T-helper 2 cell treated with Interferon-gamma antibody and Interleukin-4, amounts not matched to agents 100 ng/mL and 5 ng/mL, for 36 hours (primary cell): ENCODE measurements around the gene RIF1. TPM values are rescaled to one million over a fixed set of nuclear protein-coding genes. Genes with fewer than 3 reads are reported as not detected.

Experiments
- intact Hi-C: fragments of 100-400 bp; cut with micrococcal nuclease; formaldehyde crosslinking; loops from one replicate; pipeline ENCODE4 v1.15.1; 2023
- total RNA-seq: library from RNA; stranded (reverse); gene quantifications from 2 replicates; pipeline ENCODE4 v1.2.3, GENCODE V29; 2022

RIF1 gene, protein sequence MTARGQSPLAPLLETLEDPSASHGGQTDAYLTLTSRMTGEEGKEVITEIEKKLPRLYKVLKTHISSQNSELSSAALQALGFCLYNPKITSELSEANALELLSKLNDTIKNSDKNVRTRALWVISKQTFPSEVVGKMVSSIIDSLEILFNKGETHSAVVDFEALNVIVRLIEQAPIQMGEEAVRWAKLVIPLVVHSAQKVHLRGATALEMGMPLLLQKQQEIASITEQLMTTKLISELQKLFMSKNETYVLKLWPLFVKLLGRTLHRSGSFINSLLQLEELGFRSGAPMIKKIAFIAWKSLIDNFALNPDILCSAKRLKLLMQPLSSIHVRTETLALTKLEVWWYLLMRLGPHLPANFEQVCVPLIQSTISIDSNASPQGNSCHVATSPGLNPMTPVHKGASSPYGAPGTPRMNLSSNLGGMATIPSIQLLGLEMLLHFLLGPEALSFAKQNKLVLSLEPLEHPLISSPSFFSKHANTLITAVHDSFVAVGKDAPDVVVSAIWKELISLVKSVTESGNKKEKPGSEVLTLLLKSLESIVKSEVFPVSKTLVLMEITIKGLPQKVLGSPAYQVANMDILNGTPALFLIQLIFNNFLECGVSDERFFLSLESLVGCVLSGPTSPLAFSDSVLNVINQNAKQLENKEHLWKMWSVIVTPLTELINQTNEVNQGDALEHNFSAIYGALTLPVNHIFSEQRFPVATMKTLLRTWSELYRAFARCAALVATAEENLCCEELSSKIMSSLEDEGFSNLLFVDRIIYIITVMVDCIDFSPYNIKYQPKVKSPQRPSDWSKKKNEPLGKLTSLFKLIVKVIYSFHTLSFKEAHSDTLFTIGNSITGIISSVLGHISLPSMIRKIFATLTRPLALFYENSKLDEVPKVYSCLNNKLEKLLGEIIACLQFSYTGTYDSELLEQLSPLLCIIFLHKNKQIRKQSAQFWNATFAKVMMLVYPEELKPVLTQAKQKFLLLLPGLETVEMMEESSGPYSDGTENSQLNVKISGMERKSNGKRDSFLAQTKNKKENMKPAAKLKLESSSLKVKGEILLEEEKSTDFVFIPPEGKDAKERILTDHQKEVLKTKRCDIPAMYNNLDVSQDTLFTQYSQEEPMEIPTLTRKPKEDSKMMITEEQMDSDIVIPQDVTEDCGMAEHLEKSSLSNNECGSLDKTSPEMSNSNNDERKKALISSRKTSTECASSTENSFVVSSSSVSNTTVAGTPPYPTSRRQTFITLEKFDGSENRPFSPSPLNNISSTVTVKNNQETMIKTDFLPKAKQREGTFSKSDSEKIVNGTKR (N-terminal part only)
- total RNA-seq = 56.6 and 63.9 TPM in 2 replicates

DNA sequence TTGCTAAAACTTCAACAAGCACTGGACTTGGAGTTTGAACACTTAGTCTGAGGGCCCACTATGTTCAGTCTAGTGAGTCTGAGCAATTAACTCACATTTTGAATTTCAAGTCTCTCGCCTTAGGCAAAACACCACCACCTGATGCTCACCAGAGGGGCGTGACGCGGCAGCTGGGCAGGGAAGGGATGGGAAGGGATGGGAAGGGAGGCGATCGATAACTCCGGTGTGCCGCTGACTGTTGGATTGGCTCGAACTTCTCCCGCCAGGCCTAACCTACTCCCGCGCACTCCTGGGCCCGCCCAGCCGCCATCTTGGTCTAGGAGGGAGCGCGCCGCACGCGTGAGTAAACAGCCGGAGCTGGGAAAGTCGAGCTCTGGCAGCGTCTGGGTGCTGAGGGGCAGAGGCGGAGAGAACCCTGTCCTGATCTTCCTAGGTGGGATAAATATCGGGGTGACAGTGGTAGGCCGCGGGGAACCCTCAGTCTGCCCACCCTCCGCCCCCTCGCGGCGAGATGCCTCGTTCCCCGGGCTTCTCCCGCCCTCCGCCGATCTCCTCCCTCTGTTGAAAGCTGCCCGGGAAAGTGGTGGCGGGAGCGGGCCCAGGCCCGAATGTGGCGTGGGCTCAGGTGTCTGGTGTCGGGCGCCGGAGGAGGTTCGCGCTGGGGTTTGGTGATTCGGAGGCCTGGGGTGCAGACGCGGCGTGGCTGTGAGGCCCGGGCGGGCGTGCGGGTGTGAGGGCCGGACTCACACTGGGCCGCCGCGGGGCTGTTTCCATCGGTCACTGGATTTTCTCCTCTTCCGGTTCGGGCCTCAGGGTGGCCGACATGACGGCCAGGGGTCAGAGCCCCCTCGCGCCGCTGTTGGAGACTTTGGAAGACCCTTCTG lies at the start of gene RIF1:
Gene RIF1 (plus strand): TSS at position 302 of the 884 bp plus-strand sequence. CDS start 522 bp downstream, at position 824.
- intact Hi-C loops = loop anchor here (1.0 to 10.0 kb wide), 6 partner anchors 13 to 1823 kb away; partner anchors contain the start of genes ARL5A, ARL6IP6, MMADHC and NMI

DNA sequence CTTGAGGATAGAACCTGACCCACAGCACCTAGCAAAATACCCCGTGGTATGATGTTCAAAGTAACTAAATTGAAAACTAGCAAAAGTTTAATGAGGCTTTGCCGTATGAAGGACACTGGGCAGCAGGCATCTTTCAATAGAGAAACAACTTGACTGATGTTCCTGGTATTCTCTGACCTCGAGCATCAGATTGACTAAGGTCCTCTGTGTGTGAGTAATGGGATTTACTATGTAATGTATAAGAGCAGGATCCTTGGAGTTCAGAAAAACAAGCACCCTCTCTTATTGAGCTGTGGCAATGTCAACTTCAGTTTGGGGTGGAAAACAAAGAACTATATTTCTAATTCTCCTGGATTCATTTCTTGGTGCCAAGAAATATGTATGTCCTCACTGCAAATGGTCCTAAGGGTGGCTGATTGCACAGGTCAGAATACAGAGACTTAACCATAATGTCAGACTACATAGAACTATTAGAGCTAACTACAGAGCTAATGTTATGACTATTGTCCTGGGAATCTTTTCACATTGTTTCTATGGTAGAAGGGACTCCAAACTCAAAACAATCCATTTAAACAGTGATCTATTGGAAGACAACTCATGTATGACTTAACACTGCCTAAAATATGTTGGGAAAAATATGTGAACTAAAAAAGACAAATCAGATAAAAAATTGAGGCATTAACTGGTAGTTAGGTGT lies 47.9 kb upstream of the RIF1 start:
- intact Hi-C loops = no loop called here

DNA sequence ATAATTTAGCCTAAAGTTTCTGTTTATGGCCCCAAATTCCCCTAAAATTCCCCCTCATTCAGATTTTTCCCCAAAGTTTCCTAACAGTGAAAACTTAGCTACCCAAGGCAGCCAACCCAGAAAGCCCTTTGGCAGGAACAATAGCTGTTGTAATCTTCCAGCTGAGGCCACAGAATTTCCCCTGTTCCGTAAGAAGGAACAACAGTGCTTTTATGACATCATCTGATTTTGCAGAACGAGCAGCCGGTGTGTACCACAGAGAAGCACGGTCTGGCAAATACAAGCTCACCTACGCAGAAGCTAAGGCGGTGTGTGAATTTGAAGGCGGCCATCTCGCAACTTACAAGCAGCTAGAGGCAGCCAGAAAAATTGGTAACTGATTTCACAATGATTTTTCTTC lies 46.0 kb upstream of the RIF1 start:
- intact Hi-C loops = no loop called here

DNA sequence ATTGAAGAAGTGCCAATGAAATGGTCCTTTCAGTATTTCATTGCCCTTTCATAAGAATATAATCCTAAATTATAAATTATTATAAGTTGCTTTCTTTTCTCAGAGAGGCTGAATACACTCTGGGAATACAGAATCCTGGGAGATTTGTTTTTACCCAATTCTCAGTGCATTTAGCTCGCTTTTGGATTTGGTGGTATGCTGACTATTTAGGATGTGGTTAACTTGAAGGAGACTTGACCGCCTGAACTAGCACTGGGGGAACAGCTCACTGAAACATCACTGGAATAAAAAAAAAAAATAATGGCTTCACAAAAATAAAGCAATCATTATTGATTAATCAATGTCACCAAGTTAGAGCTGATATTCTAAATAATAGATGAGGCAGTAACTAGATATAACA lies 42.1 kb upstream of the RIF1 start:
- intact Hi-C loops = no loop called here

DNA sequence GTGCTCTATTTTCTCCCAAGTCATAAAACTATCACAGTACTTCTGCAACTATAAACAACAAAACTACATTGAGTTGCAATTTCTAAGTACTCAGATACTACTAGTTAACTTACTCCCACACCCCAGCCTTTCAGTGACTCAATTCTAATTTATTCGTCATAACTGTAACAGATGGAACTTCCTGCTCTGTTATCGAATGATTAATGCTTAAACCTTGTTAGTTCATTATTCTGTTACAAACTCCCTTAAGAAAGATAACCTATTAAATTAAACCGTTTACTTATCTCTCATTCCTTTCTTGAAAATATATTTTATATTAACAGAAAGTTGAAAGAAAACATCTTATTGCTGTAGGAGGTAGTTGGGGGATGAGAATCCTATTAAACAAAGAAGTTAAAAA lies 35.3 kb upstream of the RIF1 start:
- intact Hi-C loops = no loop called here

DNA sequence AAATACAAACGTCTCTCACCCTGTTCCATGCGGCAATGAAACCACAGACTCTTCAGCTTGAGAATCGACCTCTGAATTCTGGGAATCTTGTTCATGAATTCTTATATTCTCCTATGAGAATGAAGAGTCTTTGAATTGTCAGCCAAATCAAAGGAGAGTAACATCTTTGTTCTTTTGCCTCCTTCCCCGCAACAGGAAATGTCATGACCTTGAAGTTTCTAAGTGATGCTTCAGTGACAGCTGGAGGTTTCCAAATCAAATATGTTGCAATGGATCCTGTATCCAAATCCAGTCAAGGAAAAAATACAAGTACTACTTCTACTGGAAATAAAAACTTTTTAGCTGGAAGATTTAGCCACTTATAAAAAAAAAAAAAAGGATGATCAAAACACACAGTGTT lies 30.5 kb upstream of the RIF1 start:
- intact Hi-C loops = no loop called here

DNA sequence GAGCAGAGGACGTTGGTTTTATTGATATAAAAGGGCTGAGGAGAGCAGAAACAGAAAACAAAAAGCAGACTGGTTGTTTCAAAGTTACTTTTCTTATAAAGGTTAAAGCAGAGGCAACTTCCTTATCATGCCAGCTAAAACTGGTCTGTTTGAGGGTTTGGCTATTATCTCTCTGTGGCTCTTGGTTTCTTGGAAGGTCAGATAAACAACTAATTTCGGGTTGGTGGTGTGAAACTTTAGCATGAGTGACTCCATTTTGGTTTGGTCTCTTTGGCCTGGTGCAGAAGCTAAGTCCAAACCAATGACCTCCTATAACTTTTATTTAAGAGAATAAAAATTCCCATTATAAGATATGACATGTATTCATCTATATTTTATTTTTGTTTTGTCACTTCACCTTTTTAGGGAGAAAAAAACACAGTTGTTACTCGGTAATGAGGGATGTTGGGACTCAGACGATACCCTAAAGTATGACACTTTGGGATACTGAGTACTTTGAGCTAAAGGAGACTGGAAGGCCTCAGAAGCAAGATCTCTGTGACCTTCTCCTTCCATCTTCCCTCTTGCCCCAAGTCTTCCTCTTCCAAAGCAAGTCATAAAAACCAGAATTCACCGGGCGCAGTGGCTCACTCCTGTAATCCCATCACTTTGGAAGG lies 29.0 kb upstream of the RIF1 start:
- intact Hi-C loops = no loop called here

DNA sequence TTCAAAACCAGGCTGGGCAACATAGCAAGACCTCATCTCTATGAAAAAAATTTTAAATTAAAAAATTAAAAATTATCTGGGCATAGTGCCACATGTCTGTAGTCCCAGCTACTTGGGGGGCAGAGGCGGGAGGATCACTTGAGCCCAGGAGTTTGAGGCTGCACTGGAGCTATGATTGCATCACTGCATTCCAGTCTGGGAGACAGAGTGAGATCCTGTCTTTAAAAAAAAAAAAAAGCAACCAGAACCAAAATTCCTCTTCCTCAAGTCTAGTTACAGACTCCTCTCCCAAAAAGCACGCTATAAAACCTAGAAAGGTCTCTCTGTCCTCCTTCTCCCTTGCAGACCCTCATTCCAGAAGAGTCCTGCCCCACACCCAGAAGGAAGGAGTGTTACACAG lies 28.4 kb upstream of the RIF1 start:
- intact Hi-C loops = no loop called here

DNA sequence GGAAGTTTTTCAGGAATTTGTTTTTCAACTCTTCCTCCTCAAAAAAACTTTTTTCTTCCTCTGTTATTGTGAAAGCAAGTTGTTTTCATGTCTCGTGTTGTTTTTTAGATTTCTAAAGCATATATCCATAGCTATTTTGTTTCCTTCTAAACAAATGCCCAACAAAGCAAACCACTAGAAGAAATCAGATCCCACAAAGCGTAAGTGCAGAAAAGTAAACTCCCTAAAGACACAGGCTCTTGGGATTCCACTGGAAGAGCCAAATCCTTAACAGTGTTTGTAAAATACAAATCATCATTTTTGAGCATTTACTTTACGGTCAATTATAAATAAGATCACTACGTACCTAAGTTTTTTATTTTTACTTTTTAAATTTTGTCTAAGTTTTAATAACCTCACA lies 21.7 kb upstream of the RIF1 start:
- intact Hi-C loops = no loop called here

DNA sequence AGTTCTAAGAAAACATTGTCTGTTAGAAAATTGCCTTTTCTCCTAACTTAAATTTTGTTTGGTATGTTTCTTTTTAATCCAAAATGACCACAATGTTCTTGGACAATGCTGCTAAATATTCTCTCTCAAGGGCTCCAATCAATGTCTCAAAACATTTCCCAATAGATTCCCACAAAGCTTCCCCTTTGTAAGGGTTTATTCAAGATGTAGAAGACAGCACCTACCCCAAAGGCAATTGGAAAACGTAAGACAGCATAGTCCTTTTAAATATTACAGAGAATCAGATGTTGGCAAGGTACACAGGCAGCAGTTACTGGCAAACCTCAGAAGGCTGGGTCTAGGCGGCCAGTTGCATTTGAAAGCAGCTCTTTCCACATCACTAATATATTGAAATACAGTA lies 18.3 kb upstream of the RIF1 start:
- intact Hi-C loops = no loop called here

DNA sequence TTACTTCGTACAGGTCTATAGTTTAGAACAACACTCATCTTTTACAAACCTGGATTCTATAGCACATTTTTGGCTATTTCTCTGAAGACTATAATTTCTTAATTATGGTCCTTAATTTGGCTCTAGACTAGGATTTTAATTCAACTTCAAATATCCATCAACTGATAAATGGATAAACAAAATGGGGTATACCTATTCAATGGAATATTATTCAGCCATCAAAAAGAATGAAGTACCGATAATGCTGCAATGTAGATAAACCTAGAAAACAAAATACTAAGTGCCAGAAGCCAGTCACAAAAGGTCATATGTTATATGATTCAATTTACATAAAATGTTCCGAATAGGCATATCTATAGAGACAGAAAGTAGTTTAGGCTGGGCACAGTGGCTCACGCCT lies 15.2 kb upstream of the RIF1 start:
- intact Hi-C loops = no loop called here

DNA sequence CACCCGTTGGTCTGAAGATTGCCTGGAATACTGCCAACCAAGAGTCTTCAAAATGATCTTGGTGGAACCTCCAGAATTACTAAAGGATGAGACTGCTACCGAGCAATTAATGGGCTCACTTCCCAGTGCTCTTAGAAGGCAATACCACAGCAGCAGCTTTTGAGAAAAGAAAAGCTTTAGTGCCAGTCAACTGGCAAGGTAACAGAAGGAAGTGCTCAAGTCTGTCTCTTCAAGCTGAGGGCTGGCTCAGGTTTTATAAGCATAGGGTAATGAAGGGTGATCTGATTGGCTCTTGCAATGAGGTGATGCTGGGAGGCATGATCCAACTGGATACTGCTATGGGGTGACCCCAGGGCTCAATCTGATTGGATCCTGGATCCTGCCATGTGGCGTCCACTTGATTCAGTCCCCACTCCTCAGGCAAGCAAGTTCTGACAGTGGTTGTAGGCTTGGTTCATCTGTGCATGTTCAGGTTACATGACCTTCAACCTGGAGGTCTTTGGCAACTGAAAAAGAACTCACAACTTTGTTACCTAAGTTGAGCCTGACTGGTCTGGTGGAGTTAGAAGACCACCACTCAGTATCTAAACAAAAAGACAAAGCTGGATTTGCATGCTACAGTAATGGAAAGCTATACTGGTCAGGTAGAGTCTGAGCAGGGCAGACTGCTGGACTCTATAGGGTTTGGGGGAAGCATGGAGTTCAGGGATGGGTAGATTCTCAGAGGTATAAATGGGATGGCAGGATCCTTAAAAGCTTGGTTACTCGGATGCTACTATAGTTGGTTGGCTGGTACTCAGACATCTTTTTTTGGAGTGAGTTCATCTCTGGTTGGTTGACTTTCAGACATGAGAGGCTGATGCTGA lies 14.0 kb upstream of the RIF1 start:
- intact Hi-C loops = no loop called here

DNA sequence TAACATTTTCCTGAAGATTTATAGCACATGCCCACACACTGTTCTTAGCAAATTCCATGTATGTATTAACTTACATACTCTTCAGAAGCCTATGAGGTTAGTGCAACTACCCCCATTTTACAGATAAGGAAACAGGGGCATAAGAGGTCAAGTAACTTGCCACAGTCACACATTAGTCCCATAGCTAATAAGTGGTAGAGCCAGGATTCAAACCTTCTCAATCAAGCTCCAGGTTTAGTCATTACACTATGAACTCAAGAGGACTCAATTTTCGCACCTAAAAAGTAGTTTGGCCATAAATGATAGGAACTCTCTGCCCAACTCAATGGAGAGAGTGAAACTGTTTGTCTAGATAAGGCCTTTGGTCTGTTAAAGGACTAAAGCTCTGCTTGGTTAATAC lies 9.7 kb upstream of the RIF1 start:
- intact Hi-C loops = no loop called here

DNA sequence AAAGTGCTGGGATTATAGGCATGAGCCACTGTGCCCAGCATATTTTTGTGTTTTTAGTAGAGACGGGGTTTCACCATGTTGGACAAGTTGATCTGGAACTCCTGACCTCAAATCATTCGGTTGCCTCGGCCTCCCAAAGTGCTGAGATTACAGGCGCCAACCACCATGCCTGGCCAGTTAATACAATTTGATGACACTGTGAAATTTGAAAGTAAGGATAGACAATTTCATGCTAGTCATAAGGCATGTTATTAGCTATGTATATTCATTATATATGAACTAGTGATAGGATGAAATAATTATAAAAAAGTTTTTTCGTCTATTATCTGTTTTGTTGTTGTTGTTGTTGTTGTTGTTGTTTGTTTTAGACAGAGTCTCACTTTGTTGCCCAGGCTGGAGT lies 8.6 kb upstream of the RIF1 start:
- intact Hi-C loops = no loop called here

DNA sequence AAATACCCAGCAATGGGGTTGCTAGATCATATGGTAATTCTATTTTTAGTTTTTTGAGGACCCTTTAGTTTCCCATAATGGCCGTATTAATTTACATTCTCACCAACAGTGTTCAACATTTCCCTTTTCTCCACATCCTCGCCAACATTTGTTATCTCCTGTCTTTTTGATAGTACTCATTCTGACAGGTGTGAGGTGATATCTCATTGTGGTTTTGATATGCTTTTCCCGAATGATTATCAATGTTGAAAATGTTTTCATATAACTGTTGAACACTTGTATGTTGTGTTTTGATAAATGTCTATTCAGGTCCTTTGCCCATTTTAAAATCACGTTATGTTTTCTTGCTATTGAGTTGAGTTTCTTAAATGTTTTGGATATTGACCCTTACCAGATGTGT lies 5.8 kb upstream of the RIF1 start:
- intact Hi-C loops = no loop called here

DNA sequence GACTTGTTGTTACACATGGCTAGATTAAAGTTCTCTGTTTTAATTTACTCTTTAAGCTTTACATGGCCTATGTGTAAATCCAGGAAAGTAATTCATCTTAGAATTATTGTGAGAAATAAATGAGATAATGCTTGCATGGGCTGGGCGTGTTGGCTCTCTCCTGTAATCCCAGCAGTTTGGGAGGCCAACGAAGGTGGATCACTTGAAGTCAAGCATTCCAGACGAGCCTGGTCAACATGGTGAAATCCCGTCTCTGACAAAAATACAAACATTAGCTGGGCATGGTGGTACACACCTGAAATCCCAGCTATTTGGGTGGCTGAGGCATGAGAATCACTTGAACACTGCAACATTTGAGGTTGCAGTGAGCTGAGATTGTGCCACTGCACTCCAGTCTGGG lies 4.3 kb upstream of the RIF1 start:
- intact Hi-C loops = no loop called here

DNA sequence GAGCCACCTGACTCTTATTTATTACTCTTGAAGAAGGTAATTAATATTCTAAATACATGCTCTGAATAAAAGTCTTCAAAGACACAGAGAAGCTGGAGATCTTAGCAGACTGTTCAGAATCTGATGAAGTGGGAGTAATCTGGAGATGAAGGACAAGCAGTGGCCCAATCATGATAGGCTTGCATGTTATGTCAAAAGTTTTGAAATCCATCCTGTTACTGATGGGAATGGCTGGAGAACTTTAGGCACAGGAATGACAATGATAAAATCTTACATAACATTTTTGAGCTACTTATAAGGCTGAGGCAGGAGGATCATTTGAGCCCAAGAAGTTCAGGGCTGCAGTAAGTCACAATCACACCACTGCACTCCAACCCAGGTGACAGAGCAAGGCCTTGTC lies 2.4 kb upstream of the RIF1 start:
- intact Hi-C loops = no loop called here

DNA sequence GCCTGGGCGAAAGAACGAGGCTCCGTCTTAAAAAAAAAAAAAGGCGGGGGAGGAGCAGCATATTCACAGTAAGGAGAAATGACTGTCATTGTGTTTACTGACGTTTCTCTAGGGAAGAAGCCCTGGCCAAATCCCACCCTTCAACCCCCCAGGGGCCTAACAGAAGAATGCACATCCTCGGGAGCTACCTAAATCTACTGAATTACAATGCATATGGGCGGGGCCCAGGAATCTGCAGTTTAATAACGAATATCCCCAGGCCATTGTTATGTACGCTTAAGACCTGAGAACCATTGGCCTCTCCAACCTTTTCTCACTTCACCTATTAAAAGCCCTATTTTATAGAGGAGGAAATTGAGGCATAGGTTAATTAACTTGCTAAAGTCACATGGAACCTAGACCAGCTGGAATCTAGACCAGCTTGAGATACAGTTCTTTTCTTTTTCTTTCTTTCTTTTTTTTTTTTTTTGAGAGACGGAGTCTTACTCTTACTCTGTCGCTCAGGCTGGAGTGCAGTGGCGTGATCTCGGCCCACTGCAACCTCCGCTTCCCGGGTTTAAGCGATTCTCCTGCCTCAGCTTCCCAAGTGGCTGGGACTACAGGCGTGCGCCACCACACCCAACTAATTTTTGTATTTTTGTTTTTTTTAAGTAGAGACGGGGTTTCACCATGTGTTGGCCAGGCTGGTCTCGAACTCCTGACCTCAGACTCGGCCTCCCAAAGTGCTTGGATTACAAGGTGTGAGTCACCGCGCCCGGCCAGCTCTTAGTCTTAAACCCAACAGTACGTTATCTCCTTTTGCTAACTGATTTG lies 708 bp upstream of the RIF1 start:
- intact Hi-C loops = no loop called here
